ENCODE data around the gene TM4SF20.
"Not testable (repeated sequence)": the region's sequence is repeated elsewhere in the genome, so short reads cannot be mapped to it uniquely, and the experiment has no call there.

Gene TM4SF20

DNA sequence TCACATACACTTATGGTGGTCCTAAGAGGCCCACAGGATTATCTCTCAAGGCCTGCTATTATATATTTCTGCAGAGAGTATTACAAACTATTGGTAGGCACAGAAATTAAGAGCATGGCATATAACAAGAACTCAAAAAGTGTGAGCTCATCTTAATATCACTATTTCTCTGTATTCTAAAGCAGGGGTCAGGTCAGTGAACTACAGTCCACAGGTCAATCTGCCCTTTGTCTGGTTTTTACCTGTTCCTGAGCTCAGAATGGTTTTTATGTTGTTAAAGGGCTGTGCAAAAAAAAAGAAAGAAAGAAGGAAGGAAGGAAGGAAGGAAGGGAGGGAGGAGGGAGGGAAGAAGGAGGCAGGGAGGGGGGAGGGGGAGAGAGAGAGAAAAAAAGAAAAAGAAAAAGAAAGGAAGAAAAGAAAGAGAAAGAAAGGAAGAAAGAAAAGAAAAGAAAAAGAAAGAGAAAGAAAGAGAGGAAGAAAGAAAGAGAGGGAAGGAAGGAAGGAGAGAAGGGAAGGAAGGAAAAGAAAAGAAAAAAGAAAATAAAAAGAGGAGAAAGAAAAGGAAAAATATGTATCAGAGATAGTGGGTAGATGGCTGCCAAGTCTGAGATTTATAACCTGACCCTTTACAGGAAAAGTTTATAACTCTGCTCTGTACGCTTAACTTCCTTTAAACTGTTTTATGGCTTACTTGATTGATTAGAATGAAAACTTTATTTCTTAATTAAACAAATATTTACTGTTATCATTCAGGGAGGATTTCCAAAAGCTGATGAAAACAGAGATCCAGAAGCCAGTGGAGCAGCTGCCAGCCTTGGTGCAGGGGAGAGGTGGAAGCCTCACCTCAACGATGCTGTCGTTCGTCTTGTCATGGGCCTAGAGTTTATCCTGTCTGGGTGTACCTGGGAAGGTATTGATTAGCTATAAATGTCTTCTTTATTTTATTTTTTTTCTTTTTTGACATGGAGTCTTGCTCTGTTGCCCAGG is 19.9 kb upstream of the TM4SF20 start:
- no peak for DNase-seq

DNA sequence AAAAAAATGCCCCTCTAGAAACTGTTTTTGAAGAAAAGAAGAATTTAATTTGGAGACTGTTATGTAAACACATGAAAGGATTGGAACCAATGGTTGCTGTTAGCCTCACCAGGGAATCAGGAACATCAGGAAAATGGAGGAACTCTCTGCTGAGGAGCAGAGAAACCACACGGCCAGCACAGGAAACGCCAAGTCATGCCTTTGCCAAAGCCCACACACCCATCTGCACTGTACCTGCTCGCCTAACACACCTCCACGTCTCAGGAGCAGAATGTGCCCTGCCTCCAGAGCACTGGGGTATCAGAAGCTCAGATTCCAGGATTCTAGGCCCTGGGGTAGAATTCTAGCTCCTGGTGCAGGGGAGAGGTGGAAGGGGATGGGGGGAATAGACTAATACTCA is 18.5 kb upstream of the TM4SF20 start:
- no peak for DNase-seq

DNA sequence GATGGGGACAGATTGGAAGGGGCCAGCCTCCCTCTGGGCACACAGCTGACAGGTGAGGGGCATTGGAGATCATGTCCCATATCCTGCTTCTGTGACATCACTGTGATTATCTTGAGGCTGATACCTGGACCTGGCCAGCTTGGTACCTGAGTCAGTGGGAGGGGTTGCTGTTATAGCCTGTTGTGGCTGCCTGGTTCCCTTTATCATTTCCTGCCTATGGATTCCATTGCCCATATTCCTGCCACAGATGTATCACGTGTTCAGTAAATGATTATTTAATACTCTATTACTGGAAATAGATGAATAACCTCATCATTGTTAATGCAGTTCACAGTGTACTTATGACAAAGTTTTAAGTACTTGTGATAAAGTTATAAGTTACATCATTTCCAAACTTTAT is 16.4 kb upstream of the TM4SF20 start:
- DNase-seq: no peak

DNA sequence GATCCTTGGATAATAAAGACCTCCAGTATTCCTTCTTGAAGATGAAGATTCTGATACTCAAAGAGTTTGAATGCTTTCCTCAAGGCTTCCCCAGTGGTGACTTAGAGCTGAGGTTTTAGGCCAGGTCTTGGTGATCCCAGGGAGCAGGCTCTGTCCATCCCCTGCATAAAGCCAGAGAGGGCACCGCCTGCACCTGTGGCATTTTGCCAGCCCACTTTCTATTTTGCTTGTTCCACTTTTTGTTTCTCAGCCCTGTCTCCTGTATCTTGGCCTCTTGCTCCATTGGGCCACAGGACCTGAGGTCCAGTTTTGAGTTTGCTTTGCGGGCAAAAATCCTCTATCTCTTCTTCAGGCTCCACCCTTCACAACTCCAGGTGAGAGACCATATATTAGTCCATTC is 15.3 kb upstream of the TM4SF20 start:
- DNase-seq: no peak

DNA sequence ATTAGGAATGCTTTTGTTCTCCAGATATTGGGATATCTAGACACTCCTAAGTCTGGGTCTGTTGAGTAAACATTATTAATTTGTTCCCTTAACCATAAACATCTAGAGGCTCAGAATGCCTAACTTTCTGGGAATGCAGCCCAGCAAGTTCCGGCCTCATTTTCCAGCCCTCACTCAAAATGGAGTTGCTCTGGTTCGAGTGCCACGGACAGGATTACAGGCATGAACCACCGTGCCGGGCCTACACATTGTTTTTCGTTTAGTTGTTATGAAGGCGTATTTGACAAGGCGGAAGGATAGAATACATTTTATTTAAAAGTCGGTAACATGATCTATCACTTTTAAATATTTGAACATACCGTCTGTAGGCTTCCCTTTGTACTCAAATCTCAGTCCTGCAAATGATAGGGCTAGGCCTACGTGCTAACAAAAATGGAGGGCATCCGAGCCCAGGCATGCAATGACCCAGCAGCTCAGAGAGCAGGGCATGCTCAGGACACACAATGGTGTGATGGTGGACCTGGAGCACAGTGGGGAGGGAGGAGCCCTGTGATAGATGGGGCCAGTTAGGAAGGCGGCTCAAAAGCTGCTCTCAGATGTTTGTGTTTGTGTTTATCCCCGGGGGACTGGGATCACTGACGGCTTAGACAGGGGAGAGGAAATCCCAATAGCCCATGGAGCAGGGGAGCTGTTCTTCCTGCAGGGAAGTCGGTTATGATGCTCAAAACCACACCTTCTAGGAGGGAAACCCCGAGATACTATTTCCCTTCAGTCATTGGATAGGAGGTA is 11.6 kb upstream of the TM4SF20 start:
- DNase-seq: no peak

DNA sequence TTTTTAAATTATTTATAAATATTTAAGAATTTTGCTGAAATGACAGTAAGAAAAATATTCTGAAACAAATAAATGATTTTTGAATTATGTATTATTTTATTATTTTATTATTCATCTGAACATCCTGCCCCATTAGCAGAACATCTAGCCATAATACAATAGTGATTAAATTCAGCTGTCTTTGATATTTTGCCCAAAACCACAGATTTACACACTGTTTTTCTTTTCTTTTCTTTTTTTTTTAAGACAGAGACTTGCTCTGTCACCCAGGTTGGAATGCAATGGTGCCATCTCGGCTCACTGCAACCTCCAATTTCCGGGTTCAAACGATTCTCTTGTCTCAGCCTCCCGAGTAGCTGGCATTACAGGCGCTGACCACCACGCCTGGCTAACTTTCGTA is 10.6 kb upstream of the TM4SF20 start:
- DNase-seq: no peak

DNA sequence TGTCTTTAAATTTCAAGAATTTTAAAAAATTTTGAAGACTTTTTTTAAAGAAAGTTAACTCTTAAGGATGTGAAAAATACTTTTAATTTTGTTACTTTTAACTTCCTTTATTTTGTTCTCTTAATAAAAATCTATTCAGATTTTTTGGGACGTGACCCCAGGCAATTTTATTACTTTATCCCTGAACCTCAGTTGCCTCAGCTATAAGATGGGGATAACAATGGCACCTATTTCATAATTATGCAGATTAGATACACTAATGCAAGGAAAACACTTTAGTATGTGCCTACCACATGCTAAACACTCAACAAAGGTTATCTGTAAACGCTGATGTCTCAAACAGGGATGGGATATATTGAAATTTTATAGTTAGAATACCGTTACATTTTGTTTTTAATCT is 10.1 kb upstream of the TM4SF20 start:
- DNase-seq: no peak

DNA sequence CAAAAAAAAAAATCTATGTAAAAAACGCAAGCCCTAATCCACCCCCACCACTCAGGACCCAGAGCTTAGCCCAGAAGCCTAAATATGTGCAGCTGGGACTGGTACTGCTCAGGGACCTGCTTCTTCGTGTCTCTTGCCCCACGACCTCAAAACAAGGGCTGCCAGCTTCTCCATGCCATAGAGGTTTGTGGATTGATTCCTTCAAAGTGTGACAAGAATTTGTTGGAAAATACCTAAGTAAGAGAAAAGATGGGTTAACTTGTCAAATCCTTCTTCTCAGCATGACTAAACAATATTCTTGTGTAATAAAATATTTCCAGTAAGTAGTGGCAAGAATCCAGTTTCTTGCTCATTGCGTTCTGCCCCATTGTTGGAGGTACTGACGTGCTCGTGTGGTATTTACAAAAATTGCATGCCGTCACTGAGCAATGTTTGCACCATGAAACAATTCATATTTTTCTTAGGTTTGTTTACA is 9.5 kb upstream of the TM4SF20 start:
- no peak for DNase-seq

DNA sequence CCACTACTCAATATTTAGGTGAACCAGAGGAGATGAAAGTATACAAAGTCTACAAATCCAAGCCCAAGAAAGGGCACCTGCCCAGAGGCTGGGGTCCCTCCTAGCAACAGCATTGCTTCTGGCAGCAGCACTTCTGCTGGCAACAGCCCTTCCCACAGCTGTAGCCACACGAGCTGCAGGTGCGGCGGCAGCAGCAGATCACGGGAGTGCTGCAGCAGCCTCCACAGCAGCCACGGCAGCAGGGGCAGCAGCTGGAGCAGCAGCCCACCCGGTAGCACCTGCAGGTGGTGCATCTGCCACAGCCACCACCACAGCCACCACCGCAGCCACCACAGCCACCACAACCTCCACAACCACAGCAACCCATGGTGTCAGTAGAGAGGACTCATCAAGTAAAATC is 8.5 kb upstream of the TM4SF20 start, which contains the start of gene SCYGR1:
SCYGR1 (minus strand) TSS at position 367 of the 400 bp plus-strand sequence; CDS start at position 367, 0 bp downstream.
- DNase-seq: not testable (repeated sequence)

DNA sequence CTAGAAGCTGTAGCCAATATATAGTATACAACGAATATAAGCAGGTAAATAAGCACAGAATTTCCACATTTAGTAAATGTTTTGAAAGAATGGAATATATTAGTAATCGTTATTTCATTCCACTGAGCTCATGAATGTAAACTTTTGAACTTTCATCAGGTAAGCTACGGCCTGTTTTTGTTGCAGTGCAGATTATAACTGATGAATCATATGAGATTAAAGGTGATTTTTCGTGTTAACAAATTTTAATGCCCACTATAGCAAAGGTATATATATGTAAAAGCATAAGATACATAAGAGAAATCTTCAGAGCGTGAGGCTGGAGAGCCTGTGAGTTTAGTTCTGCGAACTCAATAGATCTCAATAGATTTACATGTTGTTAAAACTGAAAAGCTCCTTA is 7.5 kb upstream of the TM4SF20 start:
- no peak for DNase-seq

DNA sequence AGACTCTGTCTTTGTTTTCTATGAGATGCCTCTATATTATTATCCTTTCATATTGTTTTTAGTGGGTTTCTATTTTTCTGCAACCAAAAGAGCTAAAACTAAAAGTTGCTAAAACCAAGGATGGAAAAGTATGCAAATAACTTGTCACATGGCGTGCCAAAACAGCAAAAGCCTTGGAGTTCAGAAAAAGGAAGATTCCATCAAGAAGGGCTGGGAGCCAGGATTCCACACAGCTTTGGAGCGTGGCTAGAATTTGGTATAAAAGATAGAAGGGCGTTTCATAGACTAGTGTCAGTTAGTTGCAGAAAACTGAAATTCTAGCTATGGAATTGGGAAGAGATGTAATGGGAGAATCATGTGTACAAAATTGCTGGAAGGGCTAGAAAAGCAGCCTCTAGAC is 4.6 kb upstream of the TM4SF20 start:
- DNase-seq: no peak

DNA sequence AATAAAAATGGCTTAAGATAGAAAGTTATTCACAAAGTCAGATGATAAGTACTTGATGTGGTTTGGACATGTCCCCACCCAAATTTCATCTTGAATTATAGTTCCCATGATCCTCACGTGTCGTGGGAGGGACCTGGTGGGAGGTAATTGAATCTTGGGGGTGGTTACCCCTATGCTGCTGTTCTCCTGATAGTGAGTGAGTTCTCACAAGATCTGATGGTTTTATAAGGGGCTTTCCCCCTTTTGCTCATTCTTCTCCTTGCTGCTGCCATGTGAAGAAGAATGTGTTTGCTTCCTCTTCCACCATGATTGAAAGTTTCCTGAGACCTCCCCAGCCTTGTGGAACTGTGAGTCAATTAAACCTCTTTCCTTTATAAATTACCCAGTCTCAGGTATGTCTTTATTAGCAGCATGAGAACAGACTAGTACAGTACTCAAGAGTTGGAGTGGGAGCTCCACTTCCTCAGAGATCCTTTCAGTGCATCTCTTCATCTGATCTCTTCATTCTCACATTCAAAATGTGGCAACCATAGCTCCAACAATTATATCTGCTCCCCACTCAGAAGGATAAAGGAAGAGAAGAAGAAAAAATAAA is 3.2 kb upstream of the TM4SF20 start:
- DNase-seq: not testable (repeated sequence)

DNA sequence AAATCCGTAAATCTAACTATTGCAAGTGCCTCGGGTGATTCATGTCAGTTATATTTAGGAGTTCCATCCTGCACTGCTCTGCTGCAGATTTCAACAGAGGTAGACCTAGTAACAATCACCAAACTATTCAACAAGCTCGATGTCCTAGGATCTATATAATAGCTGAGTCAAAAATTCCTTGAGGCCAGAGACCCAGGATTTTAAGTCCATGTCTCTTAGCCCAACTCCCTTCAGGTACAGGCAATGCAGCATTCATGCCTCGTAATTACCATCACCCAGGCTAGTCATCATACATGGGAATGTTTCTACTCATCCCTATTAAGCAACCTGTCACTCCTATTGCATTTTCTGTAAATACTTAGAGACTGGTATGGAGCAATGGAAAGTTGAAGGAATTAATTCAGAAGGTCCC is 729 bp downstream of the TM4SF20 start:
- DNase-seq: no peak

DNA sequence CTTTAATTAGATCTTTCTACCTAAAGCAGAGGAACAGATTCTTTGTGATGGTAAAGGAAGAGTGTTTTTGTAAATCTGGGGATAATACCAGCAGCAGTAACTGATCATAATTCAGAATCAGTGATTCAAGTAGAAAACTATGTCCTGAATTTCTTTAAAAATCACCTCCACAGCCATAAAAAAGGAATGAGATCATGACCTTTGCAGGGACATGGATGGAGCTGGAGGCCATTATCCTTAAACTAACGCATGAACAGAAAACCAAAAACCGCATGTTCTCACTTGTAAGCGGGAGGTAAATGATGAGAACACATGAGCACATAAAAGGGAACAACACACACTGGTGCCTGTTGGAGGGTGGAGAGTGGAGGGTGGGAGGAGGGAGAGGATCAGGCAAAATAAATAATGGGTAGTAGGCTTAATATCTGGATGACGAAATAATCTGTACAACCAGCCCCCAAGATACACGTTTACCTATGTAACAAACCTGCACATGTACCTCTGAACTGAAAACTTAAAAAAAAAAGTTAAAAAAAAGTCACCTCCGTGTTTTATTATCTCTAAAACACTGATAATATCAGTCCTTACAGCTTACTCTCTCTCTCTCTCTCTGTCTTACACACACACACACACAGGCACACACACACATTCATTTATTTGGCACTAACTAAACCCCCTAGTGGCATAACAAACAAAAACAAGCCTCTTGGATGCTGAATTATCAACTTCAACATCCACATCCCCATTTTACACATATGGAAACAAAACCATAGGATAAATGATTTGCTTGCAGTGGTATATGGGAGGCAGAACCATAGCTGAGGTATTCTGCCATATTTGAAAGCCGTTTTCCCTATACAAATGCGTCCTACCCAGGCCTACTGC is 1.4 kb downstream of the TM4SF20 start:
- DNase-seq: no peak

DNA sequence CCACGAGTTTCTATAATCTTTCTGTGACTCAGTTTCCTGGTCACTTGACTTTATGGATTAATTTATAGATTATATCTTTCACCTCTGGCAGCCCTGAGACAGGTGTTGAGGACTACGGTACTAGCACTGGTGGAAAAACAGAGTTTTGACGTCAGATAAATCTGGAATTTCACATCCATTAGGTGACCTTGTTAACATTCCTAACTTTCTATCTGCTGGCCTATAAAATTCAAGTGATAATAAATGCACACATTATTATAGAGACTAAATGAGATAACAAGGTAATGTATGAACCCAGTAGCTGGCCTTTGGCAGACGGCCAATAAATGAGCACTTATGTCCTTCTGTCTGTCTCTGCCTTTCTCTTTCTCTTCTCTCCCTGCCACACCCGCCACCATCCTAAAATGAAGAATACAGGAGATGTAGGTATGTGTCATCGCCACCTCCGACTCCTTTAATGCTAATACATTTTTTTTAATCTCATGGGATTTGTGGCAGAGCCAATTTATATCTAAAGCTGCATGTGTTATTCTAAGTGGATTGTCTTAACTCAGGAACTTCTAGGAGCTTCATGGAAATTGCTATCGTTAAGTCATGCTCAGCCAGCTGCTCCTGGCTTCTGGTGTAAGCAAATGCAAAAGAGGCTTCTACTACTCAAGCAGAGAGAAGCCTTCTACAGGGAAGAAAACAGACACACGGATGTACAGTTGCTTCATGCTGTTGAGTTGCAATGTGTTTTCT is 2.3 kb downstream of the TM4SF20 start:
- no peak for DNase-seq

DNA sequence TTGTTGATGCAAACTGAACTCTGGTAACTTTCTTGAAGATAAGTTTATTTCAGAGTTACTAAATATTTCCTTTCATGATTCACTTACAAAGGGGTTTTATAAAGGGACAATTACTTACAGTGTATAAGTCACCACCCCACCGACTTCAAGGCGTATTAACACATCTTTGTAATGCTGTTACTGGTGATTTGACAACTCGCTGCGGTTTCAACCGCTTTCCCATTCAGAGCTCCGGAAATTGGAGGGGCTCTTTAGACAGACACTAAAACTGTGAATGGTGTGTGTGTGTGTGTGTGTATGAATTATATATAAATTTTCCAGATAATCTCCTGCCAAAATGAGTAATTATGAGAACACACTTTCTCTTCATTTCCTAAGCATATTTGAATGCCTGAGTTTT is 4.9 kb downstream of the TM4SF20 start:
- DNase-seq: peak; percentile 43

DNA sequence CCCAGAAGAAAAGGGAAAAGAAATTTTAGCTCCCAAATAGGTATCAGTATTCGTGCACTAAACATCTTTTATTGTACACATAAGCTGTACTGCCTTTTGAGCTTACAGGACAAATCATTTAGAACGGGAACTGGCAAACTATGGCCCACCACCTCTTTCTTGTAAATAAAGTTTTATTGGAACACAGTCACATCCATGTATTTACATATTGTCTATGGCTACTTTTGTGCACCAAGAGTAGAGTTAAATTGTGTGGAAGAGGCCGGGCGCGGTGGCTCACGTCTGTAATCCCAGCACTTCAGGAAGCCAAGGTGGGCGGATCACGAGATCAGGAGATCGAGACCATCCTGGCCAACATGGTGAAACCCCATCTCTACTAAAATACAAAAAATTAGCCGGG is 5.7 kb downstream of the TM4SF20 start:
- DNase-seq: no peak

DNA sequence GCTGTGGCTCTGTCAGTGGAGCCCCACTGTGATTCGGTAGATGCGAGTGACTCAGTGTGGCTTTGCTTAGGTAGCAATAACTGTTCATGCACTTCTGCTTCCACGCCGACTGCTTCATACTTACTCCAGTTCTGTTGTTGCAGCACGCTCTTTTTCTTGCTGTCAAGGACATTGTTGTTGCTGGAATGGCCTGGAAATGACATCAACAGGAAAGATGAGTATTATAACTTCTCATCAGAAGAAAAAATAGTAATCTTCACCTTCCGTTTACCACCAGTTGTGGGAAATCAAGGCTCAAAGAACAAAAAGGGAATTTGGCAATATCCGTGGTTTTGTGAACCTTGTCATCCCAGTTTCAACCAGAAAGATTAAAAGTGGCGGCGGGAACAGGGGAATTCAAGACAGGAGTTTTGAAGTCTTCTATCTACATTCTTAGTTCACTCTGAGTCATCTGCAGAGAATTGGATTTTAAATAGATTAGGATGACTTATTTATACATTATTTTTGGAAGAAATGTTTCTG is 8.3 kb downstream of the TM4SF20 start:
- no peak for DNase-seq

DNA sequence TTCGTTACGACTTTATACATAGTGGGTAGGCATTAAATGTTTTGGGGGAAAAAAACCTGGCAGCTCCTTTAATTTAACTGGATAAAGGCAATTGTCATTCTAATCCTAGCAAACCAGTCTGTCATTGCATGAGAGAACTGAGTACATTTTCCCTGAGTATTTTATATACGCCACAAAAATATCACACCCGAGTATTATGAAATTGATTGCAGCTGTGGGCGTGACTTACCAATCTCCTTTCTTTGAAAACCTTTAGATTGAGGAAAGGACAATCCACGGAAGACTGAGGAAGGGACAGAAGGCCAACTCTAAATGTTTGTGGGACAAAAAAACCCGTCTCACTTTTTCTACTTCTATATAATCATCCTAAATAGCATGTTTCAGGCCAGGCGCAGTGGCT is 9.0 kb downstream of the TM4SF20 start:
- DNase-seq: no peak

DNA sequence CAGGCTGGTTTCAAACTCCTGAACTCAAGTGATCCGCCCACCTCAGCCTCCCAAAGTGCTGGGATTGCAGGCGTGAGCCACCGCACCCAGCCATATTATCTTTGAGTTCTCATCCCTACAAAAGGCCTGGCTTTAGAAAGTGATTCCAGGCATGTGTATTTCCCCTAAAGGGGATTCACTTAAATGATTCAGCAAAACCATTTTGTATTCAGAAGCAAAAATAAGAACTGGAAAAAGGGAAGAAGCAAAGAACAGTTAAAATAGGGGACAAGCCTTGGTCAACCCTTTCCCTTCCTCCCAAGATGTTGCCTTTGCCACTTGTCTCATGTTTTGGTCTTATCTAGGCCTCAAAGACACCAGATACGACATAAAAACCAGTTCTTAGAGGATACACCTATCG is 10.5 kb downstream of the TM4SF20 start:
- no peak for DNase-seq

DNA sequence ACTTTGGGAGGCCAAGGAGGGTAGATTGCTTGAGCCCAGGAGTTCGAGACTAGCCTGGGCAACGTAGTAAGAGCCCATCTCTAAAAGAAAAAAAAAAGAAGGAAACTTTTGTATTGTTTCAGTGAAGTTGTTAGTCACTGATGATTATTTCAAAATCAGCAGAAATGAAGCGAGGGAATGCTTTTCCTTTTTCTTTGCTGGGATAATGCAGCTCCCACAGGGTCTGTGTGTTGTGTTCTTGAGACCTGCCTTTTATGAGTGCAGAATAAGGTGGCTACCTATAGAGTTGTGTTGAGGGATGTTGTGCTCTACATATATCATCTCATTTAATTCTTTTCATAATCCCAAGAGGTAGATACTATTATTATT is 11.7 kb downstream of the TM4SF20 start:
- no peak for DNase-seq
